ENCODE measurements around the gene ASMTL. TPM values are rescaled to one million over a fixed set of nuclear protein-coding genes. Genes with fewer than 3 reads are reported as not detected.

Gene ASMTL
- total RNA-seq, 1 experiment from 2014 or later, result 42.7 TPM

DNA sequence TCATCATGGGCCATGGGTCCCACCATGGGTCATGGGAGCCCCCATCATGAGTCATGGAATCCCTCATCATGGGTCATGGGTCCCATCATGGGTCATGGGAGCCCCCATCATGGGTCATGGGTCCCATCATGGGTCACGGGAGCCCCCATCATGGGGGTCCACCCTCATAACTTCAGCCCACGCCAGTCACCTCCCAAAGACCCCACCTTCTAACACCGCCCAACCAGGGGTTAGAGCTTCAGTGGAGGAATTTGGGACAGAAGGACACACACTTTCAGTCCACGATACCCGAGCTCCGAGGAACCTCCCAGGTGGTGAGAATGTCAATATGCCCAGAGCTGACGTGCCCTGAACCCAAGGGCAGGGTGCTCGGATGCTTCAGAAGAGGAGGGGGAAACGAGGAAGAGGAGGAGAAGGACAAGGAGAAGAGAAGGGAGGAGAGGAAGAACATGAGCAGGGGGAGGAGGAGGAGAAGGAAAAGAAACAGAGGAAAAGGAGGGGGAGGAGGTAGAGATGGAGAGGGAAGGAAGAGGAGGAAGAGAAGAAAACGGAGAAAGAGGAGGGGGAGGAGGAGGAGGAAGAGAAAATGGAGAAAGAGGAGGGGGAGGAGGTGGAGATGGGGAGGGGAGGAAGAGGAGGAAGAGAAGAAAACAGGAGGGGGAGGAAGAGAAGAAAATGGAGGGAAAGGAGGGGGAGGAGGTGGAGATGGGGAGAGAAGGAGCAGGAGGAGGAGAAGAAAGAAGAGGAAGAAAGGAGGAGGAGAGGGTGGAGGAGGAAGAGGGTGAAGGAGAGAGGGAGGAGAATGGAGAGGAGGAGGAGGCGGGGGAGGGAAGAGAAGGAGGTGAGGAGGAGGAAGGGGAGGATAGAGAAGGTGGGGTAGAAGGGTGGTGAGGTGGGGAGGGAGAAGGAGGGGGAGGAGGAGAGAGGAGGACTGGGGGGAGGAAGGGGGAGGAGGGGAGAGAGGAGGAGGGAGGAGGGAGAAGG lies 98.4 kb downstream of the ASMTL start:
- DNase-seq, result no peak
- H4K20me1 ChIP-seq (ENCODE audit: insufficient read depth), result no peaks in the 10 kb centered on the region
- no peaks in the 10 kb centered on the region for H3K36me3 ChIP-seq (ENCODE audit: low read depth)
- H3K9me3 ChIP-seq (ENCODE audit: insufficient read depth, low read depth), result peaks cover 3% of the 10 kb centered on the region; the same call in 1 of the 2 replicates
- H2AFZ ChIP-seq, result no peak overlapping the region
- no peaks in the 10 kb centered on the region for H3K79me2 ChIP-seq (ENCODE audit: low read depth)
- no peak for TF ChIP-seq CTCF (conservative IDR thresholded peaks at IDR 0.05)
- TF ChIP-seq EZH2 (IDR thresholded peaks at IDR 0.05; ENCODE audit: low read depth), result no peak
- H3K4me1 ChIP-seq (replicated peaks; ENCODE audit: insufficient read depth), result no peaks in the 10 kb centered on the region
- ChIA-PET CTCF (no interaction called here), POLR2A (ENCODE audit: unreplicated experiment) (no interaction called here)
- intact Hi-C loops (cut with micrococcal nuclease; ENCODE audit: unreplicated experiment), result no loop called here
- peaks cover 9% of the 10 kb centered on the region; the same call in 1 of the 2 replicates for H3F3A ChIP-seq (ENCODE audit: insufficient read depth, low read depth)
- H3K27me3 ChIP-seq (ENCODE audit: insufficient read depth, low read depth), result no peaks in the 10 kb centered on the region
- no TSS peak for BruUV-seq (replicated peaks)
- no peak overlapping the region for H3K27ac ChIP-seq
- no peak overlapping the region for H3K4me2 ChIP-seq
- no peak overlapping the region for H3K4me3 ChIP-seq
- no peaks in the 10 kb centered on the region for H3K9me2 ChIP-seq (ENCODE audit: insufficient read depth)

Other genes starting within 250 kb of the ASMTL start
- gene CRLF2, start 240.3 kb downstream of the ASMTL start, total RNA-seq (2021), result 0.76 and 0.78 TPM in 2 replicates
- gene CSF2RA, start 184.1 kb downstream of the ASMTL start, total RNA-seq (2021), result 22.4 TPM in 2 replicates
- gene IL3RA, start 116.1 kb downstream of the ASMTL start, total RNA-seq (2021), result not detected in 2 replicates
- 178 and 212 TPM in 2 replicates for gene SLC25A6, start 60.8 kb downstream of the ASMTL start, total RNA-seq (2021)
- gene P2RY8, start 84.3 kb upstream of the ASMTL start, total RNA-seq (2021), result not detected in 2 replicates
- gene AKAP17A, start 138.7 kb upstream of the ASMTL start, total RNA-seq (2021), result 28.3 and 29.2 TPM in 2 replicates
- not detected in 2 replicates for gene ASMT, start 162.2 kb upstream of the ASMTL start, total RNA-seq (2021)

All from PC-9 (cell line).